ENCODE data around the gene HIPK1. TPM values are rescaled to one million over a fixed set of nuclear protein-coding genes. Genes with fewer than 3 reads are reported as not detected.
A peak's percentile ranks its signal among the peaks of the same experiment; 100 is the strongest.

Gene HIPK1
- total and polyA plus RNA-seq, 10 donors, result 7.1 to 92.3 (median 75.5) TPM

DNA sequence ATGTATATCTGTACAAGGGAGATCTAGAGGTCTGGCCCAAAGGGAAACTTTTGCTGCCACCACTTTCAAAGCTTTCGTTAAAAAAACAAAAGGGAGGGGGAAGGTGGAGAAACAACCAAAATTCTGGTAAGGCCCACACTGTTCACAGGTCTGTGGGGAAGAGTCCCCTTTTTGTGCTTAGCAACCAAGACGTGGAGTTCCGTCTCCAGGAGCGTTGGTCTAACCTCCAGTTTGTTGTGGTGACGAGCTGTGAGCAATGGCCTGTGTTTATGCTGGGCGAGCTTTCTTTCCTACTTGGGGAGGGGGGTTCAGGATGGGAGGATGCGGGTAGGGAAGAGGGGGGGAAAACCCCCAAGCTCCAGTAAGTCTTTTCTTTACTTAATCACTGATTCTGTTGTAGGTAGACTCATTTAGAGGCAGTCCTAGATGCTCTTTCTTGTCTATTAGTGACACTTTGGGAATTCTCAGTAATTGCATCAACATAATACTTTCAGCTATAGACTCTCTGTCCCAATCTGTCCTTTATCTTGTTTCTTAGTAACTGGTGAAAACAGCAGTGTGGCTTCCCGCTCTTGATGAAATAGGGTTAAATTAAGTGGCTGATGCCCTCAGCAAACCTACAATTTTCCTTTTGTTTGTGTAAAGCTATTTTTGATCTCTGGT lies 1.5 kb downstream of the HIPK1 start:
- peak overlapping the region; percentile 85 to 96 (median 90) for H3K4me3 ChIP-seq
- H3K4me1 ChIP-seq, result peaks cover 27 to 72% (median 66%) of the 10 kb centered on the region in 6 donors
- no peaks in the 10 kb centered on the region for H3K36me3 ChIP-seq
- H3K27ac ChIP-seq, result peak overlapping the region; percentile 95 to 99 (median 98)
- 1 to 3% (median 2%) methylated on average over 8 of the region's 8 CpGs for WGBS, 5 donors
- intact Hi-C loops (cut with DNase I; ENCODE audit: low total_unique reads), result no loop called here
- no peak for DNase-seq
- no peaks in the 10 kb centered on the region for H3K27me3 ChIP-seq (replicated peaks in 1 of 7)
- peaks cover 0 to 3% (median 0%) of the 10 kb centered on the region in 8 donors for H3K9me3 ChIP-seq
- TF ChIP-seq POLR2A (IDR thresholded peaks at IDR 0.05) (no peak), POLR2AphosphoS5 (IDR thresholded peaks at IDR 0.05) (no peak), CTCF (IDR thresholded peaks at IDR 0.05 in 8 of 11, conservative IDR thresholded peaks at IDR 0.05 in 3 of 11) (no peak)

GRCh38 chr1:113931451-113931851 lies 2.3 kb downstream of the HIPK1 start:
- Histone ChIP-seq H3K4me3 (peak overlapping the region in 4 of 8 donors; percentile 85 to 96 (median 91)), H3K36me3 (no peaks in the 10 kb centered on the region), H3K27me3 (replicated peaks in 1 of 7) (no peaks in the 10 kb centered on the region), H3K4me1 (peaks cover 35 to 80% (median 74%) of the 10 kb centered on the region in 6 donors), H3K27ac (peak overlapping the region in 7 of 8 donors; percentile 95 to 99 (median 98)), H3K9me3 (peaks cover 0 to 3% (median 0%) of the 10 kb centered on the region in 8 donors)
- intact Hi-C loops (cut with DNase I; ENCODE audit: low total_unique reads), result no loop called here
- WGBS, 5 donors, result 12 to 19% (median 18%) methylated on average over 3 of the region's 3 CpGs
- DNase-seq, result no peak
- TF ChIP-seq CTCF (IDR thresholded peaks at IDR 0.05 in 8 of 11, conservative IDR thresholded peaks at IDR 0.05 in 3 of 11) (no peak), POLR2AphosphoS5 (IDR thresholded peaks at IDR 0.05) (no peak), POLR2A (IDR thresholded peaks at IDR 0.05) (no peak)

DNA sequence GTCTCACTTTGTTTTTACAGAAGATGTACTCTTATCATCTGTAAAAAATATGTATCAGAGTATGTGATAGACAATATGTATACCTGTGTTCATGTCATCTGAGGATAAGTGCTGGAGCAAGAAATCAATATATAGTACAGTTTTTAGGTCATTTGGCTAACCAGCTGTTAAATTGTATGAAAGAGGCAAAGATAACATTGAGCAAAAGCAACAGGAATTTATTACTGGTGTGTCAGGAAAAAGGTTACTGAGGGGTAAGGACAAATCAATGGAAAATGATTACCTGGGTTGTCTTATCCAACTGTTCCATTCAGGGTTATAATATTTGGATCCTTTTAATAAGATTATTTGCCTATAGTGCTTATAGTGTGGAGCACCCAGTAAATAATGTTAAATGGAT lies 4.9 kb downstream of the HIPK1 start:
- Histone ChIP-seq H3K9me3 (peaks cover 0 to 3% (median 0%) of the 10 kb centered on the region in 8 donors), H3K4me3 (no peak overlapping the region), H3K27me3 (replicated peaks in 1 of 7) (no peaks in the 10 kb centered on the region), H3K4me1 (peaks cover 40 to 90% (median 85%) of the 10 kb centered on the region in 6 donors), H3K27ac (peak overlapping the region in 3 of 8 donors; percentile 99), H3K36me3 (no peaks in the 10 kb centered on the region)
- intact Hi-C loops (cut with DNase I; ENCODE audit: low total_unique reads), result no loop called here
- TF ChIP-seq CTCF (IDR thresholded peaks at IDR 0.05 in 8 of 11, conservative IDR thresholded peaks at IDR 0.05 in 3 of 11), result no peak
- no peak for TF ChIP-seq POLR2AphosphoS5 (IDR thresholded peaks at IDR 0.05)
- no peak for TF ChIP-seq POLR2A (IDR thresholded peaks at IDR 0.05)
- DNase-seq, result no peak

DNA sequence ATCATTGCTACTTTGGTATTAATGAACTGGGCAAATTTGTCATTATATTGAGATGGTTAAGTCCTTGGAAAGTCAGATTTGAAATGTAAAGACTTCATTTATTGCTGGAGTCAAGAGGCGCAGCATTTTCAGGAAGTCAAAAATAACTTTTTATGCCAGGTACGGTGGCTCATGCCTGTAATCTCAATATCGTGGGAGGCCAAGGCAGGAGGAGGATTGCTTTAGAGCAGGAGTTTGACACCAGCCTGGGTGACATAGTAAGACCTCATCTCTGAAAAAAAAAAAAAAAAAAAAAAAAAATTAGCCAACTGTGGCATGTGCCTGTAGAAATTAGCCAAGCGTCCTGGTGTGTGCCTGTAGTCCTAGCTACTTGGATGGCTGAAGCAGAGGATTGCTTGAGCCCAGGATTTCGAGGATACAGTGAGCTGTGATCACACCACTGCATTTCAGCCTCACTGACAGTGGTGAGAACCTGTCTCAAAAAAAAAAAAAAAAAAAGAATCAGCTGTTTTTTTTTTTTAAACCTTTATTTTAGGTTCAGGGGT lies 5.5 kb downstream of the HIPK1 start:
- Histone ChIP-seq H3K36me3 (no peaks in the 10 kb centered on the region), H3K27ac (peak overlapping the region in 3 of 8 donors; percentile 46 to 99 (median 99)), H3K4me1 (peaks cover 46 to 96% (median 91%) of the 10 kb centered on the region in 6 donors), H3K9me3 (peaks cover 0 to 3% (median 0%) of the 10 kb centered on the region in 8 donors), H3K27me3 (replicated peaks in 1 of 7) (no peaks in the 10 kb centered on the region), H3K4me3 (no peak overlapping the region)
- DNase-seq, result no peak
- 48 to 77% (median 58%) methylated on average over 5 of the region's 5 CpGs for WGBS, 5 donors
- intact Hi-C loops (cut with DNase I; ENCODE audit: low total_unique reads), result no loop called here
- TF ChIP-seq POLR2AphosphoS5 (IDR thresholded peaks at IDR 0.05) (no peak), POLR2A (IDR thresholded peaks at IDR 0.05) (no peak), CTCF (IDR thresholded peaks at IDR 0.05 in 8 of 11, conservative IDR thresholded peaks at IDR 0.05 in 3 of 11) (no peak)

Data from spleen (tissue), 11 donors.